ENCODE data around the gene TMEM25. TPM values are rescaled to one million over a fixed set of nuclear protein-coding genes. Genes with fewer than 3 reads are reported as not detected.

The TMEM25 gene
- total RNA-seq, 1 donor from 2014 or later: 47.3 TPM

DNA sequence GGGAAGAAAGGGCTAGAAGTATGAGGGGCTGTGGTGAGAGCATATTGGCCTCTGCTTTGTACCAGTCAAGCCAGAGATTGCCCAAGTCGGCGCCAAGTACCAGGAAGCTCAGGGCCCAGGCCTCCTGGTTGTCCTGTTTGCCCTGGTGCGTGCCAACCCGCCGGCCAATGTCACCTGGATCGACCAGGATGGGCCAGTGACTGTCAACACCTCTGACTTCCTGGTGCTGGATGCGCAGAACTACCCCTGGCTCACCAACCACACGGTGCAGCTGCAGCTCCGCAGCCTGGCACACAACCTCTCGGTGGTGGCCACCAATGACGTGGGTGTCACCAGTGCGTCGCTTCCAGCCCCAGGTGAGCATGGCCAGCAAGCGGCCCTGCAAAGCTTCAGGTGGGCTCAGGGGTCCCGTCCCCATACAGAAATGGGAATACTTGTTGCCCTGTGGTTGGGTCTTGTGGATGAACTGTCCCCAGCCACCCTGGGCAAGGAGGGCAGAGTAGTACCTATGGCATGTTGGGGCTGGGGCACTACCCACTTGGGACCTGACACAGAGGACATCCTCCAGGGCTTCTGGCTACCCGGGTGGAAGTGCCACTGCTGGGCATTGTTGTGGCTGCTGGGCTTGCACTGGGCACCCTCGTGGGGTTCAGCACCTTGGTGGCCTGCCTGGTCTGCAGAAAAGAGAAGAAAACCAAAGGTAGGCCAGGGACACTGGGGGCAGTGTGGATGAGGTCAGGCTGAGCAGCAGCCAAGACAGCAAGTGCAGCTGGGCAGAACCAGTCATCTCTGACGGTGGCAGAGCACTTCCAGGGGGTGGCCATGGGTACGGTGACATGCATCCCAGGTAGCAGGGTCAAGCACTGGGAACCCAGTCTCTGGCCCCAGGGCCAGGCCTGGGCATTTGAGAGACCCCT is 2.1 kb downstream of the TMEM25 start:
- Mint-ChIP-seq H3K27ac (no peak overlapping the region), H3K36me3 (peaks cover 9% of the 10 kb centered on the region), H3K27me3 (no peaks in the 10 kb centered on the region), H3K4me3 (peak overlapping the region; percentile 99), H3K4me1 (ENCODE audit: unreplicated experiment) (peaks cover 17% of the 10 kb centered on the region), H3K9me3 (no peaks in the 10 kb centered on the region)
- no peak for DNase-seq (ENCODE audit: extremely low spot score, unreplicated experiment)
- TF ChIP-seq, protein P1, sequence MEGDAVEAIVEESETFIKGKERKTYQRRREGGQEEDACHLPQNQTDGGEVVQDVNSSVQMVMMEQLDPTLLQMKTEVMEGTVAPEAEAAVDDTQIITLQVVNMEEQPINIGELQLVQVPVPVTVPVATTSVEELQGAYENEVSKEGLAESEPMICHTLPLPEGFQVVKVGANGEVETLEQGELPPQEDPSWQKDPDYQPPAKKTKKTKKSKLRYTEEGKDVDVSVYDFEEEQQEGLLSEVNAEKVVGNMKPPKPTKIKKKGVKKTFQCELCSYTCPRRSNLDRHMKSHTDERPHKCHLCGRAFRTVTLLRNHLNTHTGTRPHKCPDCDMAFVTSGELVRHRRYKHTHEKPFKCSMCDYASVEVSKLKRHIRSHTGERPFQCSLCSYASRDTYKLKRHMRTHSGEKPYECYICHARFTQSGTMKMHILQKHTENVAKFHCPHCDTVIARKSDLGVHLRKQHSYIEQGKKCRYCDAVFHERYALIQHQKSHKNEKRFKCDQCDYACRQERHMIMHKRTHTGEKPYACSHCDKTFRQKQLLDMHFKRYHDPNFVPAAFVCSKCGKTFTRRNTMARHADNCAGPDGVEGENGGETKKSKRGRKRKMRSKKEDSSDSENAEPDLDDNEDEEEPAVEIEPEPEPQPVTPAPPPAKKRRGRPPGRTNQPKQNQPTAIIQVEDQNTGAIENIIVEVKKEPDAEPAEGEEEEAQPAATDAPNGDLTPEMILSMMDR (conservative IDR thresholded peaks at IDR 0.05): no peak

DNA sequence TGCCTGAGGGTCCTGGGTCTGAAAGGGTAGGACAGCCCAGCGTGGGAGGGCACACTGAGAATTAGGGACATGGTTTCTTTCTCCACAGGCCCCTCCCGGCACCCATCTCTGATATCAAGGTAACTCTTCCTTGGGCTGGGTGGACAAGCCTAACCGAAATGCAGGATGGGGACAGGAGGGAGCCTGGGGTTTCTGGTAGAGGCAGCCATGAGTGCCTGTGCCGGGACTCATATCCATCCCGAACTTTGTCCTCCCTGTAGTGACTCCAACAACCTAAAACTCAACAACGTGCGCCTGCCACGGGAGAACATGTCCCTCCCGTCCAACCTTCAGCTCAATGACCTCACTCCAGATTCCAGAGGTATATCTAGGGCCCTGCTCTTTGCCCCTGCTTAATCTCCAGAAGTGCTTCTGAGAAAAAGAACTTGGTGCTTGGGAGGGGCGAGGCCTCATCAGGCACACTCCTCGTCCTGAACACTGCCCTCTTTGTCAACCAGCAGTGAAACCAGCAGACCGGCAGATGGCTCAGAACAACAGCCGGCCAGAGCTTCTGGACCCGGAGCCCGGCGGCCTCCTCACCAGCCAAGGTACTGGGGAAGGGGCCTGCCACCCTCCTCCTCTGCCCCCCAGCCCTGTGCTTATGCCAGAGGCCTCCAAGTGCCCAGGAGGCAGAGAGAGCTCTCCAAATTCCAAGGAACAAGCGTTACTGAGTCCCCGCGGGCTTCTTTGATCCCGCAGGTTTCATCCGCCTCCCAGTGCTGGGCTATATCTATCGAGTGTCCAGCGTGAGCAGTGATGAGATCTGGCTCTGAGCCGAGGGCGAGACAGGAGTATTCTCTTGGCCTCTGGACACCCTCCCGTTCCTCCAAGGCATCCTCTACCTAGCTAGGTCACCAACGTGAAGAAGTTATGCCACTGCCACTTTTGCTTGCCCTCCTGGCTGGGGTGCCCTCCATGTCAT is 3.1 kb downstream of the TMEM25 start:
- no peak for DNase-seq (ENCODE audit: extremely low spot score, unreplicated experiment)

DNA sequence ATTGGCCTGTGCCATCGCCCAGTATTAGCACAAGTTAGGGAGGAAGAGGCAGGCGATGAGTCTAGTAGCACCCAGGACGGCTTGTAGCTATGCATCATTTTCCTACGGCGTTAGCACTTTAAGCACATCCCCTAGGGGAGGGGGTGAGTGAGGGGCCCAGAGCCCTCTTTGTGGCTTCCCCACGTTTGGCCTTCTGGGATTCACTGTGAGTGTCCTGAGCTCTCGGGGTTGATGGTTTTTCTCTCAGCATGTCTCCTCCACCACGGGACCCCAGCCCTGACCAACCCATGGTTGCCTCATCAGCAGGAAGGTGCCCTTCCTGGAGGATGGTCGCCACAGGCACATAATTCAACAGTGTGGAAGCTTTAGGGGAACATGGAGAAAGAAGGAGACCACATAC is 4.3 kb downstream of the TMEM25 start:
- TF ChIP-seq, protein P1 (conservative IDR thresholded peaks at IDR 0.05): no peak
- peaks cover under 1% of the 10 kb centered on the region for H3K4me1 Mint-ChIP-seq (ENCODE audit: unreplicated experiment)
- no peak for DNase-seq (ENCODE audit: extremely low spot score, unreplicated experiment)
- peaks cover 6% of the 10 kb centered on the region for H3K36me3 Mint-ChIP-seq
- H3K27me3 Mint-ChIP-seq: no peaks in the 10 kb centered on the region
- H3K4me3 Mint-ChIP-seq: no peak overlapping the region
- H3K9me3 Mint-ChIP-seq: no peaks in the 10 kb centered on the region
- H3K27ac Mint-ChIP-seq: no peak overlapping the region

More for the DNA sequence above, 3.1 kb downstream of the TMEM25 start:
- H3K4me1 Mint-ChIP-seq (ENCODE audit: unreplicated experiment): peaks cover 13% of the 10 kb centered on the region
- peaks cover 9% of the 10 kb centered on the region for H3K36me3 Mint-ChIP-seq
- H3K9me3 Mint-ChIP-seq: no peaks in the 10 kb centered on the region
- H3K27ac Mint-ChIP-seq: no peak overlapping the region
- TF ChIP-seq, protein P1 (conservative IDR thresholded peaks at IDR 0.05): no peak
- H3K4me3 Mint-ChIP-seq: peak overlapping the region; percentile 49
- no peaks in the 10 kb centered on the region for H3K27me3 Mint-ChIP-seq

DNA sequence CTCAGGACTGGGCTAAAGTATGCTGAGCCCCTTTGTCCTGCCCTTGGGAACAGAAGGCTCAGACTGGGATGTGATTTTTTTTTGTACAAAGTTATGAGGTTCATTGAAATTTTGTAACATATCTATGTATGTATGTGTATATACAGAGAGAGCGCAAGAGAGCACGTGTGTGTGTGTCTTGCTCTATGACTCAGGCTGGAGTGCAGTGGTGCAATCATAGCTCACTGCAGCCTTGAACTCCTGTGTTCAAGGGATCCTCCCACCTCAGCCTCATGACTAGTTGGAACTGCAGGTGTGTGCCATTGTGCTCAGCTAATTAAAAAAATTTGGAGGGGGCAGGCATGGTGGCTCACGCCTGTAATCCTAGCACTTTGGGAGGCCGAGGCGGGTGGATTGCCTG is 5.7 kb downstream of the TMEM25 start:
- Mint-ChIP-seq H3K27ac (no peak overlapping the region), H3K9me3 (no peaks in the 10 kb centered on the region), H3K27me3 (no peaks in the 10 kb centered on the region), H3K4me3 (no peak overlapping the region), H3K4me1 (ENCODE audit: unreplicated experiment) (no peaks in the 10 kb centered on the region), H3K36me3 (peaks cover 13% of the 10 kb centered on the region)
- DNase-seq (ENCODE audit: extremely low spot score, unreplicated experiment): no peak
- TF ChIP-seq, protein P1 (conservative IDR thresholded peaks at IDR 0.05): no peak

DNA sequence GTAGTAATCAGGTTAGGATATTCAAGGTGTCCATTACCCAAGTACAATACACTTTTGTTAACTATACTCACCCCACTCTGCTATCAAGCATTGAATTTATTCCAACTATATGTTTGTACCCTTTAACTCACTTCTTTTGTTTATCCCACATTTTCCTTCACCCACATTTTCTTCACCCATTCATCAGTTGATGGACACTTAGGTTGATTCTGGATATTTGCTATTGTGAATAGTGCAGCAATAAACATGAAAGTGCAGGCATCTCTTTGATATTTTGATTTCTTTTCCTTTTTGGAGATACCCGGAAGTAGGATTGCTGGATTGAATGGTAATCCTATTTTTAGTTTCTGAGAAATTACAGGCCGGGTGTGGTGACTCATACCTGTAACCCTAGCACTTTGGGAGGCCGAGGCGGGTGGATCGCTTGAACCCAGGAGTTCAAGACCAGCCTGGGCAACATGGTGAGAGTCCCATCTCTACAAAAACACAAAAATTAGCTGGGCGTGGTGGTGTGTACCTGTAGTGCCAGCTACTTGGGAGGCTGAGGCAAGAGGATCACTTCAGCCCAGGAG is 6.5 kb downstream of the TMEM25 start:
- Mint-ChIP-seq H3K4me1 (ENCODE audit: unreplicated experiment) (no peaks in the 10 kb centered on the region), H3K36me3 (peaks cover 13% of the 10 kb centered on the region), H3K9me3 (no peaks in the 10 kb centered on the region), H3K27me3 (no peaks in the 10 kb centered on the region), H3K27ac (no peak overlapping the region), H3K4me3 (no peak overlapping the region)
- TF ChIP-seq, protein P1 (conservative IDR thresholded peaks at IDR 0.05): no peak
- DNase-seq (ENCODE audit: extremely low spot score, unreplicated experiment): no peak

Data from type B pancreatic cell (in vitro differentiated cells).